GM12875 (cell line): ENCODE results near the gene SP6.

ENCODE experiments used
- H3K4me3 ChIP-seq: one replicate; pipeline ENCODE4 v1.5.1; 2011; ENCODE audit warnings: low read depth, low read length, control low read depth
- CTCF ChIP-seq: IDR thresholded peaks from 2 replicates; pipeline ENCODE4 v1.5.1; 2011; ENCODE audit warnings: low read depth, mild to moderate bottlenecking, control low read depth, inconsistent platforms, low read length, moderate library complexity, borderline replicate concordance; ENCODE audit not compliant: insufficient read depth

The SP6 gene

GRCh38 chr17:47808830-47809480 is 42.0 kb downstream of the SP6 start:
- no peak for TF ChIP-seq CTCF
- H3K4me3 ChIP-seq = no peak overlapping the region

DNA sequence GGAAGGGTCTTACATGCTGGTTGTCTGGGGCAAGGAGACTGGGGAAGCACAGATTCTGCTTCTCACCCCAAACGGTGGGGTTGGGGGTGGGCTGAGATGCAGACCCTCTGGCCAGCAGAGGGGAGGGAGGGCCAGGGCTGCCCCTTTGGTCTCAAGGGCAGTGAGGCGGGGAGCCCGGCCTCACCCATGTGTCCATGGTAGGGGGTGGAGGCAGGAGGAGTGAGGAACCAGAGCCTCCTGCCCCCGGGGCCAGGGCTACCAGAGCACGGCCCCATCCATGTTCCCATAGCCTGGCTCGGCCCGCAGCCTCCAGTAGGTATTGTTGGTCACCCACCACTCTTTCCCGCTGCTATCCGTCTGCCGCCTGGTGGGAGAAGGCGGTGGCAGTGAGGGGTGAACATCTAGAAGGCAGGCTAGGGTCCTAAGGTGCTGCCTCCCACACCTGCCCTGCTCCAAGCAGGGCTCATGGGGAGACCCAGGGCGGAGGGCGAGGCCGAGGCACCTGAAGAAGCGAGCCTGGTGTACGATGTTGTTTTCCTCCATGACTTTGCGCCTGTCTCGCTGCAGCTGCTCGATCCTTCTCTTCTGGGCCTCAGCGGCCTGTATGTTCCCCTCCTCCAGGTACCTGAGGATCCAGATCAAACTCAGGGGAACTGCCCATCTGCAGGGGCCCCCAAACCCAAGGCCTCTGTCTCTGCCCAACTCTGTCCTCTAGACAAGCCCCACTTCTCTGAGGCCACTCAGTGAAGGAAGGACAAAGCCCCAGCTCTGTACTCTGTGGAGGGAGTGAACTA is 42.7 kb downstream of the SP6 start:
- no peak for TF ChIP-seq CTCF
- no peak overlapping the region for H3K4me3 ChIP-seq

DNA sequence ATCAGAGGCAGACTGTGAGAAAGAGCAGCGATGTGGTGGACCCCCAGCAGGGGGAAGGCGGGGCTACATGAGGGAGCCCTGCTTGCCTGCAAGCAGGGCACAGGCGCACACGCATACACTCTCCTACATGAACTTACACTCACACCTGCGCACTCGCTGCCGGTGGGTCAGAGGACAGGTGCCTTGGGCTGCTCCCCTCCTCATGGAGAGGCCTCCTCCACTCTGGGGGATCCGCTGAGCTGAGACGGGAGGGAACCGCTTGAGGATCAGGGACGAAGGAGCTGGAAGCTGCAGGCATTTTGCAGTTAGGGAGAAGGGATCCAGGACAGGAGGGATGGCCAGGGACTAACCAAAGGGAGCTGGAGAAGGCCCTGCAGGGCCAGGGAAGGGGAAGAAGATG is 43.5 kb downstream of the SP6 start:
- TF ChIP-seq CTCF = no peak
- no peak overlapping the region for H3K4me3 ChIP-seq

DNA sequence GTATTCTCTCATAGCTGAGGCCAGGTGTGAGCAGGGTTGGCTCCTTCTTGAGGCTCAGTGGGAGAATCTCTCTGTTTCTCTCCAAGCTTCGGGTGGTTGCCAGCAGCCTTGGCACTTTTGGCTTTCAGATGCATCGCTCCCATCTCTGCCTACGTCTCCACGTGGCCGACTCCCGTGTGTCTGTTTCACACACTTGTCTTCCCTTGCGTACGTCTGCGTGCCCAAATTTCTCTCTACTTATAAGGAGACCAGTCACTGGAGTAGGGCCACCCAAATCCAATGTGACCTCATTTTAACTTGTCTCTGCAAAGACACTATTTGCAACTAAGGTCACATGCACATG is 44.1 kb downstream of the SP6 start:
- no peak overlapping the region for H3K4me3 ChIP-seq
- TF ChIP-seq CTCF = no peak

DNA sequence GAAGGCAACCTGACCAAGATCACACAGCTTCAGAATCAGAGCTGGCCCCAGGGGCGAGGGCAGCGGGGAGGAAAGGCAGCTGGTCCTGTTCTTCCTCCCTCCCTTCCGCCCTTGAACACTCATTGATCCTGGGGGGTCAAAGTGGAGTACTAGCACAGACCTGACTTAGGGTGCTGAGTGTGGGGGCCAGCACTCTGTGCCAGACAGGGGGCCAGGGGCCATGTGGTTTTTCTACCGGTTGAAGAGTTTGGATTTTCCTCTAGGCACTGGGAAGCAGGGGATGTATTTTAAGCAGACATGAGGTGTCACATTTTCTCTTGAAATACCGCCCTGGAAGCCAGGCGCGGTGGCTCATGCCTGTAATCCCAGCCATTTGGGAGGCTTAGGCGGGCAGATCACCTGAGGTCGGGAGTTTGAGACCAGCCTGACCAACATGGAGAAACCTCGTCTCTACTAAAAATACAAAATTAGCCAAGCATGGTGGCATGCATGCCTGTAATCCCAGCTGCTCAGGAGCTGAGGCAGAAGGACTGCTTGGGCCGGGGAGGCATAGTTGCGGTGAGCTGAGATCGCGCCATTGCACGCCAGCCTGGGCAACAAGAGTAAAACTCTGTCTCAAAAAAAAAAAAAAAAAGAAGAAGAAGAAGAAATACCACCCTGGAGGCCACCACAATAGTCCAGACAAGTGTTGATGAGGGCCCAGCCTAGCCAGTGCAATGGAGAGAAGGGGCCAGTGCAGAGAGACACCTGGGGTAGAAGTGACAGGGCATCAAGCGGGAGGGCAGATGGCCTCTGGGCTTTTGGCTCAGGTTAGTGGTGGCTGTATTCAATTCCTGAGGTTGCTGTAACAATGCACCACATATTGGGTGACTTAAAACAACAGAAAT is 44.7 kb downstream of the SP6 start:
- H3K4me3 ChIP-seq = no peak overlapping the region

GRCh38 chr17:47804461-47804860 is 46.5 kb downstream of the SP6 start:
- no peak overlapping the region for H3K4me3 ChIP-seq
- TF ChIP-seq CTCF = no peak

More for the DNA sequence above, 44.7 kb downstream of the SP6 start:
- TF ChIP-seq CTCF = no peak

GRCh38 chr17:47803751-47804150 is 47.2 kb downstream of the SP6 start:
- H3K4me3 ChIP-seq = no peak overlapping the region
- TF ChIP-seq CTCF = no peak
